ENCODE data around the gene DHPS.
"Not testable (repeated sequence)": the region's sequence is repeated elsewhere in the genome, so short reads cannot be mapped to it uniquely, and the experiment has no call there.

Gene DHPS

GRCh38 chr19:12652219-12652618 lies 29.5 kb downstream of the DHPS start:
- peaks cover 2% of the 10 kb centered on the region for H3K36me3 ChIP-seq (ENCODE audit: control insufficient read depth, insufficient read depth, low read length)
- no peak overlapping the region for H3K9ac ChIP-seq (ENCODE audit: low read depth, low read length)
- H3K4me1 ChIP-seq (ENCODE audit: control insufficient read depth, insufficient read depth, low read length), result no peaks in the 10 kb centered on the region
- no peaks in the 10 kb centered on the region for H3K27me3 ChIP-seq (ENCODE audit: control insufficient read depth, insufficient read depth, low read length)
- no peak overlapping the region for H3K4me3 ChIP-seq (ENCODE audit: low read depth, low read length)
- H3K9me3 ChIP-seq (ENCODE audit: control insufficient read depth, insufficient read depth, low read length), result no peaks in the 10 kb centered on the region

DNA sequence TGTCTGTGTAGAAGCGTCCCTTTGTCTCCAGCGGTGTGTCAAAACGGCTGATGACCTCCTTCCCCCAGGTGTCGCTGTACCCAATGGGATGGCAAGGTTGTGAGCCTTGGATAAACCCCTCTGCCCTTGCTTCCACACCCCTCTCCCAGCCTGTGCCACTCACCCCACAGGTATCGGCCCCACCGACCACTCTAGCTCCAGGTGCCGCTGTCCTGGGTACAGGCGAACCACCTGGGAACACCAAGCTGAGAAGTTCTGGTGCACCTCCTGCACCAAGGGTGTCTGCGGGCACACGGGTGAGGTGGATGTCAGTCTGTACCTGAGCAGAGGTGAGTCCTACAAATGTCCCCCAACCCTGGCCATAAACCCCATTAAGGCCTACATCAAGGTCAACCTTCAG lies 31.7 kb downstream of the DHPS start:
- Histone ChIP-seq H3K4me3 (ENCODE audit: low read depth, low read length) (no peak overlapping the region), H3K36me3 (ENCODE audit: control insufficient read depth, insufficient read depth, low read length) (peaks cover 2% of the 10 kb centered on the region), H3K4me1 (ENCODE audit: control insufficient read depth, insufficient read depth, low read length) (no peaks in the 10 kb centered on the region), H3K9me3 (ENCODE audit: control insufficient read depth, insufficient read depth, low read length) (no peaks in the 10 kb centered on the region), H3K27me3 (ENCODE audit: control insufficient read depth, insufficient read depth, low read length) (no peaks in the 10 kb centered on the region), H3K9ac (ENCODE audit: low read depth, low read length) (no peak overlapping the region)

GRCh38 chr19:12648088-12648487 lies 33.6 kb downstream of the DHPS start:
- Histone ChIP-seq H3K36me3 (ENCODE audit: control insufficient read depth, insufficient read depth, low read length) (peaks cover 5% of the 10 kb centered on the region), H3K27me3 (ENCODE audit: control insufficient read depth, insufficient read depth, low read length) (no peaks in the 10 kb centered on the region), H3K4me1 (ENCODE audit: control insufficient read depth, insufficient read depth, low read length) (no peaks in the 10 kb centered on the region), H3K9ac (ENCODE audit: low read depth, low read length) (no peak overlapping the region), H3K9me3 (ENCODE audit: control insufficient read depth, insufficient read depth, low read length) (no peaks in the 10 kb centered on the region), H3K4me3 (ENCODE audit: low read depth, low read length) (peak overlapping the region; percentile 37)

- no peaks in the 10 kb centered on the region for H3K4me1 ChIP-seq (ENCODE audit: control insufficient read depth, insufficient read depth, low read length)
- H3K36me3 ChIP-seq (ENCODE audit: control insufficient read depth, insufficient read depth, low read length), result peaks cover 5% of the 10 kb centered on the region
- H3K27me3 ChIP-seq (ENCODE audit: control insufficient read depth, insufficient read depth, low read length), result no peaks in the 10 kb centered on the region
- no peaks in the 10 kb centered on the region for H3K9me3 ChIP-seq (ENCODE audit: control insufficient read depth, insufficient read depth, low read length)
- no peak overlapping the region for H3K9ac ChIP-seq (ENCODE audit: low read depth, low read length)
- peak overlapping the region; percentile 37 for H3K4me3 ChIP-seq (ENCODE audit: low read depth, low read length)
These were observed 34.1 kb downstream of the DHPS start for GRCh38 chr19:12647490-12648071.

- Histone ChIP-seq H3K9me3 (ENCODE audit: control insufficient read depth, insufficient read depth, low read length) (no peaks in the 10 kb centered on the region), H3K4me3 (ENCODE audit: low read depth, low read length) (no peak overlapping the region), H3K4me1 (ENCODE audit: control insufficient read depth, insufficient read depth, low read length) (no peaks in the 10 kb centered on the region), H3K9ac (ENCODE audit: low read depth, low read length) (no peak overlapping the region), H3K36me3 (ENCODE audit: control insufficient read depth, insufficient read depth, low read length) (peaks cover 5% of the 10 kb centered on the region), H3K27me3 (ENCODE audit: control insufficient read depth, insufficient read depth, low read length) (no peaks in the 10 kb centered on the region)
These were observed 34.6 kb downstream of the DHPS start for GRCh38 chr19:12647047-12647446.

DNA sequence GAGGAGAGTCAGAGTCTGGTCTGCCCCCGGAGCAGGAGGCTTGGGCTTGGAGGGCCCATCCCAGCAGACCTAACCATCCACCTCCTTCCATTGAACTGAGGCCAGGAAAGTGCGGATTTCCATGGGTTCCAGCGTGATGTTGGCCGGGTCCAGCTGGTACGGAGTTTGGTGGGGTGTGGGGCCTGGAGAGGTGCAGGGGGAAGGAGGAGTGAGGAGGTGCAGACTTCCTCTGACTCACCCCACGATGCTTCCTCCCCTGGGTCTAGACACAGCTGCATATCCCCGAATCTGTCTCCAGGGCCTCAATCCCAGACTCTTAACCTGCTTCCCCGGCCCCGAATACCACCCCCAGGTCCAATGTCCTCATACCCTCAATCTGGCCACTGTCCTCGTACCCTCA lies 35.1 kb downstream of the DHPS start:
- no peaks in the 10 kb centered on the region for H3K9me3 ChIP-seq (ENCODE audit: control insufficient read depth, insufficient read depth, low read length)
- no peaks in the 10 kb centered on the region for H3K27me3 ChIP-seq (ENCODE audit: control insufficient read depth, insufficient read depth, low read length)
- no peaks in the 10 kb centered on the region for H3K4me1 ChIP-seq (ENCODE audit: control insufficient read depth, insufficient read depth, low read length)
- peaks cover 5% of the 10 kb centered on the region for H3K36me3 ChIP-seq (ENCODE audit: control insufficient read depth, insufficient read depth, low read length)
- H3K9ac ChIP-seq (ENCODE audit: low read depth, low read length), result no peak overlapping the region
- no peak overlapping the region for H3K4me3 ChIP-seq (ENCODE audit: low read depth, low read length)

DNA sequence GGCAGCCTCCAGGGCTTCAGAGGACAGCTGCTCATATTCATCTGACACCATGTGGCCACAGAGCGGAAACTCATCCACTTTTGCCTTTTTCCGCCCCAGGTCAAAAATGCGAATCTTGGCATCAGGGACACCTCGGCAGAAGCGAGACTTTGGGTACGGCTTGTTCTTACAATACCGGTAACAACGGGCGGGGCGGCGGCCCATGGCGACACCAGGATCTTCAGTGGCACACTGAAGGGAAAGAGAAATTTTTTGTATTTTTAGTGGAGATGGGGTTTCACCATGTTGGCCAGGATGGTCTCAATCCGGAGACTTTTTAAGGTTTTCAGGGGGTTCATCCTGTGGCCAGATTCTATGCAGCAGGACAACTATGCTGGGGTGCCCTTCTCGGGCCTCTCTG lies 38.0 kb downstream of the DHPS start:
- not testable (repeated sequence) for H3K27me3 ChIP-seq (ENCODE audit: control insufficient read depth, insufficient read depth, low read length); H3K9me3 ChIP-seq (ENCODE audit: control insufficient read depth, insufficient read depth, low read length); H3K4me3 ChIP-seq (ENCODE audit: low read depth, low read length); H3K4me1 ChIP-seq (ENCODE audit: control insufficient read depth, insufficient read depth, low read length); H3K9ac ChIP-seq (ENCODE audit: low read depth, low read length); H3K36me3 ChIP-seq (ENCODE audit: control insufficient read depth, insufficient read depth, low read length)

DNA sequence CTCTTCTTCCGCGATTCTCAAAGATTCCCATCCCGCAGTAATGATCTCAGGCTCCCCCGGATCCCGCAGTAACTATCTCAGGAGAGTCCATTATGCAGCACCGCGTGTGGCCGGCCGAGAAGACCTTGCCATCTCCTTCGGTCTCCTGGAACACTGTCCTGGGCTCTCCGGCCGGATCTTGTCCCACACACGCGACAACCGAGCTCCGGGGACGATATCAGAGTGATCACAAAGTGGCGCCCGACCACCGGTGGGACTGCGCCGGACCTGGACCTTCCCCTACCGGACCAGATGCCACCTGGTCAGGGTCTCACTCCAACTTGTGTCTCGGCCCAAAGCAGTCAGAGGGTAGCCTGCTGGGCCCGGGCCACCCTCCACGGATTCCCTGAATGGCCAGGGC lies 39.2 kb downstream of the DHPS start:
- no peak overlapping the region for H3K9ac ChIP-seq (ENCODE audit: low read depth, low read length)
- peaks cover 5% of the 10 kb centered on the region for H3K36me3 ChIP-seq (ENCODE audit: control insufficient read depth, insufficient read depth, low read length)
- H3K4me1 ChIP-seq (ENCODE audit: control insufficient read depth, insufficient read depth, low read length), result no peaks in the 10 kb centered on the region
- H3K4me3 ChIP-seq (ENCODE audit: low read depth, low read length), result no peak overlapping the region
- no peaks in the 10 kb centered on the region for H3K9me3 ChIP-seq (ENCODE audit: control insufficient read depth, insufficient read depth, low read length)
- no peaks in the 10 kb centered on the region for H3K27me3 ChIP-seq (ENCODE audit: control insufficient read depth, insufficient read depth, low read length)

GRCh38 chr19:12641456-12641855 lies 40.2 kb downstream of the DHPS start:
- Histone ChIP-seq H3K9me3 (ENCODE audit: control insufficient read depth, insufficient read depth, low read length) (no peaks in the 10 kb centered on the region), H3K4me3 (ENCODE audit: low read depth, low read length) (no peak overlapping the region), H3K36me3 (ENCODE audit: control insufficient read depth, insufficient read depth, low read length) (peaks cover 5% of the 10 kb centered on the region), H3K4me1 (ENCODE audit: control insufficient read depth, insufficient read depth, low read length) (no peaks in the 10 kb centered on the region), H3K9ac (ENCODE audit: low read depth, low read length) (no peak overlapping the region), H3K27me3 (ENCODE audit: control insufficient read depth, insufficient read depth, low read length) (no peaks in the 10 kb centered on the region)

DNA sequence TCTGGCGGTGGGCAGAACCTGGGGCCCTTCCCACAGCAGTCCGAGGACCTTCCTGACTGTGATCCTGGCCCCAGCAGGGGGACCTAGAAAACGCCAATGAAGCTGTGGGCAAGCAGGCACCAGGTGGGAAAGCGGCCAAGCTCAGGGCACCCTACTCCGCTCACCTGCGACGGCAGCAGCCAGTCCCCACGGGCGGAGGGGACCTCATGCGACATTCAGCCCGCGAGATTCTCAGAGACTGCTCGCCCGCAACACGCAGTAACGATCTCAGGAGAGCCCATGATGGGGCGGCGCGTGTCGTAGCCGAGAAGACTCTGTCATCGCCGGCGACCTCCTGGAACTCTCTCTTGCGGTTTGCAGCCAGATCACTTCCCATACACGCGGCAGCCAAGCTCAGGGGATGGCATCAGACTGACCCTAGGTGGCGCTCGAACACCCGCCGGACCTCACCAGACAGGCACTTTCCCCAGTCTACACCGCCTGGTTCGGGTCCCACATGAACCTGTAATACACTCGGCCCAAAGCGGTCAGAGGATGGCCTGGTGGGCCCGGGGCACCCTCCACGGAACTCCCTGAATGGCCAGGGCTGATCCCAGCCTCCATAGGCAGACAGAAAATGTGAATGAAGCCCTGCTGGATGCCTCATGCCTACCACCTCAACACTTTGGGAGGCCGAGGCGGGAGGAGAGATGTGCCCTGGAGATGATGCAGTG lies 41.6 kb downstream of the DHPS start:
- peak overlapping the region; percentile 47 for H3K9ac ChIP-seq (ENCODE audit: low read depth, low read length)
- H3K9me3 ChIP-seq (ENCODE audit: control insufficient read depth, insufficient read depth, low read length), result no peaks in the 10 kb centered on the region
- H3K4me3 ChIP-seq (ENCODE audit: low read depth, low read length), result peak overlapping the region; percentile 60
- no peaks in the 10 kb centered on the region for H3K27me3 ChIP-seq (ENCODE audit: control insufficient read depth, insufficient read depth, low read length)
- no peaks in the 10 kb centered on the region for H3K4me1 ChIP-seq (ENCODE audit: control insufficient read depth, insufficient read depth, low read length)
- H3K36me3 ChIP-seq (ENCODE audit: control insufficient read depth, insufficient read depth, low read length), result peaks cover 5% of the 10 kb centered on the region

GRCh38 chr19:12638611-12639182 lies 43.0 kb downstream of the DHPS start:
- no peaks in the 10 kb centered on the region for H3K4me1 ChIP-seq (ENCODE audit: control insufficient read depth, insufficient read depth, low read length)
- H3K9ac ChIP-seq (ENCODE audit: low read depth, low read length), result no peak overlapping the region
- H3K4me3 ChIP-seq (ENCODE audit: low read depth, low read length), result no peak overlapping the region
- no peaks in the 10 kb centered on the region for H3K9me3 ChIP-seq (ENCODE audit: control insufficient read depth, insufficient read depth, low read length)
- H3K27me3 ChIP-seq (ENCODE audit: control insufficient read depth, insufficient read depth, low read length), result no peaks in the 10 kb centered on the region
- H3K36me3 ChIP-seq (ENCODE audit: control insufficient read depth, insufficient read depth, low read length), result no peaks in the 10 kb centered on the region

DNA sequence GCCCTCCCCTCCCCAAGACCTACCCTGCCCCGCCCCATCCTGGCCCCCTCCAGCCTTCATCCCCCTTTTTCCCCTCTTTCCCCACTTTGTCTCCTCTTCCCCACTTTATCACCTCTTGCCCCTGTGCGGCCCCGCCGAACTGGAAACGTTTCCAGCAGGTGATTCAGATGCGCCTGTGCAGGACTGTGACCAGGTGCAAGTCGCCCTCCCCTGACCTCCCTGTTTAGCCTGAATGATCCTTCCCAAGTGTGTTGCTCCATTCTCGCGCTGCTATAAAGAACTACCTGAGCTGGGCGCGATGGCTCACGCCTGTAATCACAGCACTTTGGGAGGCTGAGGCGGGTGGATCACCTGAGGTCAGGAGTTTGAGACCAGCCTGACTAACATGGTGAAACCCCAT lies 45.0 kb downstream of the DHPS start:
- Histone ChIP-seq H3K36me3 (ENCODE audit: control insufficient read depth, insufficient read depth, low read length) (no peaks in the 10 kb centered on the region), H3K4me3 (ENCODE audit: low read depth, low read length) (no peak overlapping the region)

More for the DNA sequence above, 45.0 kb downstream of the DHPS start:
- Histone ChIP-seq H3K27me3 (ENCODE audit: control insufficient read depth, insufficient read depth, low read length) (no peaks in the 10 kb centered on the region), H3K4me1 (ENCODE audit: control insufficient read depth, insufficient read depth, low read length) (no peaks in the 10 kb centered on the region), H3K9ac (ENCODE audit: low read depth, low read length) (no peak overlapping the region), H3K9me3 (ENCODE audit: control insufficient read depth, insufficient read depth, low read length) (no peaks in the 10 kb centered on the region)

All from iPS-15b (cell line).